Glutamatergic neuron (in vitro differentiated cells): ENCODE measurements around the gene ADISSP. TPM values are rescaled to one million over a fixed set of nuclear protein-coding genes. Genes with fewer than 3 reads are reported as not detected.
A peak's percentile ranks its signal among the peaks of the same experiment; 100 is the strongest.

Experiments used
- DNase-seq: peaks from one replicate; pipeline ENCODE4 v3.0.0; 2022
- H3K27ac Mint-ChIP-seq: one replicate; pipeline ENCODE4 v1.8.0; 2020; ENCODE audit warnings: mild to moderate bottlenecking, mixed read lengths, inconsistent platforms; ENCODE audit not compliant: unreplicated experiment
- H3K27me3 Mint-ChIP-seq: one replicate; pipeline ENCODE4 v1.8.0; 2020; ENCODE audit warnings: mild to moderate bottlenecking, moderate library complexity, mixed read lengths, inconsistent platforms; ENCODE audit not compliant: unreplicated experiment
- H3K36me3 Mint-ChIP-seq: one replicate; pipeline ENCODE4 v1.8.0; 2020; ENCODE audit warnings: mild to moderate bottlenecking, mixed read lengths, inconsistent platforms; ENCODE audit not compliant: unreplicated experiment
- H3K4me1 Mint-ChIP-seq: one replicate; pipeline ENCODE4 v1.8.0; 2020; ENCODE audit warnings: mild to moderate bottlenecking, low read depth, mixed read lengths, inconsistent platforms; ENCODE audit not compliant: unreplicated experiment
- H3K4me3 Mint-ChIP-seq: one replicate; pipeline ENCODE4 v1.8.0; 2020; ENCODE audit warnings: mild to moderate bottlenecking, mixed read lengths, inconsistent platforms; ENCODE audit not compliant: unreplicated experiment
- H3K9me3 Mint-ChIP-seq: one replicate; pipeline ENCODE4 v1.8.0; 2020; ENCODE audit warnings: mild to moderate bottlenecking, moderate library complexity, mixed read lengths, inconsistent platforms; ENCODE audit not compliant: unreplicated experiment
- CTCF ChIP-seq: fragments of 200-600 bp; sonication (generic); IDR thresholded peaks from one replicate; pipeline ENCODE4 v1.5.0; 2021; ENCODE audit not compliant: partially characterized antibody, unreplicated experiment
- long read RNA-seq: library from polyadenylated mRNA; unstranded; transcript quantifications from one replicate; pipeline ENCODE4 v2.0.0, GENCODE V29; 2020; ENCODE audit not compliant: unreplicated experiment
- total RNA-seq: library from RNA; stranded (reverse); fragmentation: NEBNext Ultra II Directional; extraction: Animal tissue kit (Norgen Biotek cat#: 25700); gene quantifications from one replicate; pipeline ENCODE4 v1.2.1, GENCODE V29; 2021; ENCODE audit not compliant: unreplicated experiment

The ADISSP gene
- 54.6 TPM for total RNA-seq
- long read RNA-seq, transcript C20orf27-202 (6 exons, 1,886 nt) = major isoform, 74 of 83 reads
- long read RNA-seq, partial matches to known transcripts = 3 of 83 reads
- long read RNA-seq, other reads (novel, unspliced or antisense) = 3 of 83 reads

GRCh38 chr20:3767427-3768341 lies at the start of gene ADISSP:
ADISSP (minus strand) TSS chr20:3767753; CDS start chr20:3760100, 7,653 bp downstream.
- H3K9me3 Mint-ChIP-seq = peaks cover 4% of the 10 kb centered on the region
- peaks cover 2% of the 10 kb centered on the region for H3K27me3 Mint-ChIP-seq
- H3K4me1 Mint-ChIP-seq = peaks cover 25% of the 10 kb centered on the region
- H3K36me3 Mint-ChIP-seq = no peaks in the 10 kb centered on the region
- no peak for TF ChIP-seq CTCF
- peak within 1 kb of the TSS; percentile 95 for H3K27ac Mint-ChIP-seq
- peak within 1 kb of the TSS; percentile 88 for H3K4me3 Mint-ChIP-seq
- peak; percentile 99 for DNase-seq

- no peaks in the 10 kb centered on the region for H3K36me3 Mint-ChIP-seq
- H3K27me3 Mint-ChIP-seq = peaks cover 7% of the 10 kb centered on the region
- H3K4me1 Mint-ChIP-seq = peaks cover 24% of the 10 kb centered on the region
- peaks cover 20% of the 10 kb centered on the region for H3K9me3 Mint-ChIP-seq
- TF ChIP-seq CTCF = no peak
- H3K4me3 Mint-ChIP-seq = no peak overlapping the region
- no peak overlapping the region for H3K27ac Mint-ChIP-seq
- no peak for DNase-seq
Measured at GRCh38 chr20:3815703-3816315, 48.3 kb upstream of the ADISSP start.

- no peak overlapping the region for H3K27ac Mint-ChIP-seq
- peaks cover 19% of the 10 kb centered on the region for H3K9me3 Mint-ChIP-seq
- no peaks in the 10 kb centered on the region for H3K36me3 Mint-ChIP-seq
- DNase-seq = no peak
- H3K27me3 Mint-ChIP-seq = peaks cover 7% of the 10 kb centered on the region
- H3K4me1 Mint-ChIP-seq = peaks cover 24% of the 10 kb centered on the region
- H3K4me3 Mint-ChIP-seq = no peak overlapping the region
- no peak for TF ChIP-seq CTCF
Measured at GRCh38 chr20:3814928-3815495, 47.5 kb upstream of the ADISSP start.

GRCh38 chr20:3813848-3814581 lies 46.5 kb upstream of the ADISSP start:
- Mint-ChIP-seq H3K4me3 (no peak overlapping the region), H3K4me1 (peaks cover 23% of the 10 kb centered on the region), H3K27me3 (peaks cover 6% of the 10 kb centered on the region), H3K9me3 (peaks cover 19% of the 10 kb centered on the region), H3K36me3 (no peaks in the 10 kb centered on the region), H3K27ac (no peak overlapping the region)
- TF ChIP-seq CTCF = no peak
- DNase-seq = no peak
